Measurements from ENCODE around the gene MNAT1.
A peak's percentile ranks its signal among the peaks of the same experiment; 100 is the strongest.

Gene MNAT1

GRCh38 chr14:60964904-60965303 is 230.3 kb downstream of the MNAT1 start:
- DNase-seq (ENCODE audit: low read depth in 1 of 2, low spot score in 1 of 2) = no peak

- no peak for DNase-seq (ENCODE audit: low read depth in 1 of 2, low spot score in 1 of 2)
These were observed 230.8 kb downstream of the MNAT1 start for GRCh38 chr14:60965402-60965801.

DNA sequence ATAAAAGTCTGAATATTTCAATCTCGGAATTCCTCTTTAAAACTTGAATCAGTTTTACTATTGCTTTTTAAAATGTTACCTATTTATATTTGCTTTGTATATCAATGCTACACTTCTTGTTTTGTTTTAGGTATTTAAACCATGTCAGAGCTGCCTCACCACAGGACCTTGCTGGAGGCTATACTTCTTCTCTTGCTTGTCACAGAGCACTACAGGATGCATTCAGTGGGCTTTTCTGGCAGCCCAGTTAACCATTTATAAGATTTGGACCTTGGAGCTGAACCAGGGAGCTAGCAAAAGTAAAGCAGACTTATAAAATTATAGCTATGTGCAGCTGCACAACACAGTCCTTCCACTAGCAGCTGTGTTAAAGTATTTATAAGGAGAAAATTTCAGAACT is 233.5 kb downstream of the MNAT1 start:
- no peak for DNase-seq (ENCODE audit: low read depth in 1 of 2, low spot score in 1 of 2)

DNA sequence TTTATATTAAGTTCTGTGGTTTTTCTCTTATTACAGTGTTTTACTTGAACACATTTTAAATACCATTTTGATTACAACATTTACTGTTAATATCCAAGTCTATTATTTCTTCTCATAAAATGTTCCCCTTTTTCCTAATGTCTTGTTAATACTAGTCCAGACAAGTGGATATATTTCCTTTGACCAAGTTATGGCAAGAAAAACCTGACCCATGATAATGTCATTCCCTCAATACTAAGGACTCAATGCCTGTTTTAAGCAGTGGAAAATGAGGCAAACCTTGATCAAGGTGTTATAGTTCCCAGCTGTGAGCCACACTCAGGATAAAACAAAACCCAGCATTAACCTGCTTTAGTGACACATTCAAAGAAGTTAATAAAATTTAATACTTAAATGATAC is 234.1 kb downstream of the MNAT1 start:
- no peak for DNase-seq (ENCODE audit: low read depth in 1 of 2, low spot score in 1 of 2)

GRCh38 chr14:60970146-60970545 is 235.6 kb downstream of the MNAT1 start:
- DNase-seq (ENCODE audit: low read depth in 1 of 2, low spot score in 1 of 2) = no peak

DNA sequence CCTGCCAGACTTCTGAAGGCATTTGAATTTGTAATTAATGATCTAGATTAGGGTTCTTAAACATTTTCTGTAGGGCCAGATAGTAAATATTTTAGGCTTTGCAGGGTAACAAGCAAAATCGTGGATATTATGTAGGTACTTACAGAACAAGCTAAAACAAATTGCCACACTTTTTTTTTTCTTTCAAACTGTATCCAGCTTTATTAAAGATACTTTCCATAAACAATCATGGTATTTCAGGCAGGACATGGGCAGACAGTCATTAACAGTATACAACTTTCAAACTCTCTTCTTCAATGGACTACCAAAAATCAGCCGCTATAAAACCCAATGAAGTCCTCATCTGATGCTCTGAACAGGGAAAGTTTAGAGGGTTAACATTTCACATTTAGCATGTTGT is 236.7 kb downstream of the MNAT1 start:
- DNase-seq (ENCODE audit: low read depth in 1 of 2, low spot score in 1 of 2) = no peak

GRCh38 chr14:60972295-60972694 is 237.7 kb downstream of the MNAT1 start:
- no peak for DNase-seq (ENCODE audit: low read depth in 1 of 2, low spot score in 1 of 2)

- no peak for DNase-seq (ENCODE audit: low read depth in 1 of 2, low spot score in 1 of 2)
These were observed 238.5 kb downstream of the MNAT1 start for GRCh38 chr14:60973070-60973469.

GRCh38 chr14:60974090-60974651 is 239.6 kb downstream of the MNAT1 start:
- DNase-seq (ENCODE audit: low read depth in 1 of 2, low spot score in 1 of 2) = no peak

GRCh38 chr14:60975551-60975950 is 241.0 kb downstream of the MNAT1 start:
- DNase-seq (ENCODE audit: low read depth in 1 of 2, low spot score in 1 of 2) = no peak

DNA sequence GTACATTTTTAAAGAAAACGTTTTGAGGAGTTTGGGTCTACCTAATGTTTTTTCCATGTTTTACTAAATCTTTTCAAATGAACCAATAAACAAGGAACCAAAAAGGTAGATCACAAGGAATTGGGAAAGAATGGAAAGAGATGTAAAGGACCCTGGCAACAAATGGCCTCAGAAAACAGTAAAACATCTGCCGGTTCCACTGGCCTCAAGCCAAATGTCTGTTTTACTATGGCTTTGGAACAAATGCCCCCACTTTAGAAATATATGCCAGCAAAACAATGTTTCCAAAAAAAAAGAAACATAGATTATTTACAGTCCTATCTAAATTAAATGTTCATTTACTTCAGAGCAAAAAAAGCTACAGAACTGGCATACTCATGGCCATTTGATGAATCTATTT is 243.3 kb downstream of the MNAT1 start:
- DNase-seq (ENCODE audit: low read depth in 1 of 2, low spot score in 1 of 2) = no peak

- DNase-seq (ENCODE audit: low read depth in 1 of 2, low spot score in 1 of 2) = peak; percentile 77 to 81
These were observed 246.5 kb downstream of the MNAT1 start, which contains the start of the genes SLC38A6 and TRMT5 for GRCh38 chr14:60980811-60981632. SLC38A6 (plus strand) TSS chr14:60981245; CDS start chr14:60981278, 33 bp downstream. TRMT5 (minus strand) TSS chr14:60981079; CDS start chr14:60980973, 106 bp downstream.

DNA sequence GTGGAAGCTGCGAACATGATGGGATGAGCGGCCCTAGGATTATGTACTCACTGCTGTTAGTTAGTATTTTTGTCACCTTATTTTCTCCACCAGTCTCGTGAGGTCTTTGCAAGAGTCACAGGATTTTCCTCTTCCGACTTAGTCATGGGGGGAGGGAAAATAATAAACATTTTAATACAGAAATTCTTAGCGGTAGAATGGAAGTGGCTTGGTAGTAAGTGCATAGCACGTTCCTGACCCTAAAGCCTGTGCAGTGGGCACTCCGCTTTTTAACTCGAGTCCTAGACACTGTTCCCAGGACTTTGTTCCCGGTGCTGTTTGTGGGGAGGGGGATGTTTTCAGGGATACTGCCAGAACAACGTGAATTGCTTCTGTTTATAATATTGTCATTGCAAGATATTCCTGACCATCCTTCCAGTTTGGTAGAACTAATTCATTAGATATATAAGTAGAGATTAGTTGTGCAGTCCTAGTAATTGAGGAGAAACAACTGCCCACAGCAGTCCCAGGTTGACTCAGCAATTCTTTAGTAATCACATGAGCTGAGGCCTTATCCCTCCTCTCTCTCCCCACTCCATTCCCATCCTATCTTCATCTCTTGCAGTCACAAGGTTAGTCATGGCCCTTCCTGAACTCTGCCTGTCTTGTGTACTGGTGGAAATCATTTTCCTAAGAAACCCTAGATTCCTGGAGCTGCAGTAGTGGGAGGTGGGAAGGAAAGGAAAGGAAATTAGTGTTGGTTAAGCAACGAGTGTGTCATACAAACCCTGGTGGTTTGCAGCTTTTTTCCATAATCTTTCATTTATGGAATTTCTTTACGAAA is 247.3 kb downstream of the MNAT1 start:
- DNase-seq (ENCODE audit: low read depth in 1 of 2, low spot score in 1 of 2) = no peak

DNA sequence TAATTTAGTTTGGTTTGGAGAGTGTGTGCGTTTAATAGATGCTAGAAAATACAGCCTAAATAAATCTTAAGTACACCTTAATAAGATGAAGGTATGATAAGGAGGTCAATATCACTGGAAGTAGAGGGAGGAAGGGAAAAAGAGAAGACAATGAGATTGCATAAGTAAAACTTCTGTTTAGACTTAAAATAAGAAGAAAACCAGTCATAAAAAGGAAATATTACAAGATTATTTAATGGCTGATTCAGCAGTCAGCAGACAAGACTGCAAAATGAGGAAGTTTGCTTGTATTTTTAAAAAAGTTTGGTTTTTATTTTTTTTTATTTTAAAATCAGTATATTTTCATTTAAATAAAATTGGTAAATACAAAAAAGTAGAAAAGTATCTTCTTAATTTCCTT is 249.6 kb downstream of the MNAT1 start:
- no peak for DNase-seq (ENCODE audit: low read depth in 1 of 2, low spot score in 1 of 2)

DNA sequence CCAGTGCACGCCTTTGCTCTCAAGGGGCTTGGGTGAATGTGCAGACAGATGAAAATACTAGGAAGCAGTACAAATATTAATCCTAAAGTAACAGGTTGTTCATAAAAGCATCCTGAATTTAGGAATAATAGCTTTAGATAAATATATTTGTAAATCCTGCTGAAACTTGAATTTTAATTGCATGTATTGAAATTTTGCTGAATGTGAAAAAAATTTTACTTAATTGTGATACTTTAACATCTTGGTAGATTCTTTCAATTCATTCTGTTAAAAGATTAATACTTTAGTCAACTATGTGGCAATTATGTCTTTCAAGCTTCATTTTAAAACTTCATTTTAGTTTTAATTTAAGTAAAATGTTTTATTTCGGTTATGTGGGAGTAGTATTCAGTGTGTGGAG is 251.9 kb downstream of the MNAT1 start:
- DNase-seq (ENCODE audit: low read depth in 1 of 2, low spot score in 1 of 2) = no peak

GRCh38 chr14:60989599-60989998 is 255.0 kb downstream of the MNAT1 start:
- DNase-seq (ENCODE audit: low read depth in 1 of 2, low spot score in 1 of 2) = no peak

DNA sequence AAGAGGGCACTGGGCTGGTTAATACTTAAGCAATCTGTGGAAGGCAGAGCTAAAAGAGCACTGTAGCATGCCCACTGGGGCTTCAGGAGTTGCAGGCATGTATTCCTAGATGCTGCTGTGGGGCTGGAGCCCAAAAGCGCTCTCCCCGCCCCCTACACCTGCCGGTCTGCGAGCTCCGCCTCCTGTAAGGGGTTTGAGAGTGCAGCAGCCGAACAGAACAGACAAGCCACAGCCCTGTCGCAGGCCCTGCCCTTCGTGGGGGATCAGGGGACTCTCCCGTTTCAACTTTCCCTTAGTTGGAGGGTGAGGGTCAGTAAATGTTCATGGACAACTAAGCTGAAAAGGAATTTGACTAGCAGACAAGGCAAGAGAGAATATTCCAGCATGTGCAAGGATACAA is 264.1 kb downstream of the MNAT1 start:
- no peak for DNase-seq (ENCODE audit: low read depth in 1 of 2, low spot score in 1 of 2)

DNA sequence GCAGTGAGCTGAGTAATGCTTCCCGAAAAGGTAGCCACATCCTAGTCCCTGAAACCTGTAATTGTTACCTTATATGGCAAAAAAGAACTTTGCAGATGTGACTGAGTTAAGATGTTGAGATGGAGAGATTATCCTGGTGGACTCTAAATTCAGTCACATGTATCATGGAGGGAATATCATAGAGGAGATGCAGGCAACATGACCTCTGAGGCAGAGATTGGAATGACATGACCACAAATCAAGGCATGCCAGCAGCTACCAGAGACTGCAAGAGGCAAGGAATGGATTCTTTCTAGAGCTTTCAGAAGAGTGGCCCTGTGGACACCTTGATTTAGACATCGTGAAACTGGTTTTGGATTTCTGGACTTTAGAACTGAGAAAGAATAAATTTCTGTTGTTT is 265.0 kb downstream of the MNAT1 start:
- DNase-seq (ENCODE audit: low read depth in 1 of 2, low spot score in 1 of 2) = no peak

DNA sequence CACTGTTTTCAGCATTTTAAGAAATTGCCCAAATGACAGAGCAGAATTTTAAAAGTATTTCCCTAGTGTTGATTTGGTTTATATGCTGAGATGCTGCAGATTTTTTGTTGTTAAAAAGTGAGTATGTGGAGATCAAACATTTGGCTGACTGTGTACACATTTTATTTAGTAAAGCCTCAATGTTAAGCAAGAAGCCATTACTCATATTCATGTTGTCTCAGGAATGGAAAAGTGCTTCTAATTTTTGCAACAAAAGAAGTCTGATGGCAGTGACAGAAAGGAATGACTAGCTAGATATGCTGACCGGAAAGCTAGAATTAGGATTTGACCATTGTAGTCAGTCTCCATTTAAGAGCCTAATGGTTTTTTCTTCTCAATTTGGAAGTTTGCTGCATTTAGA is 269.0 kb downstream of the MNAT1 start:
- no peak for DNase-seq (ENCODE audit: low read depth in 1 of 2, low spot score in 1 of 2)

- no peak for DNase-seq (ENCODE audit: low read depth in 1 of 2, low spot score in 1 of 2)
These were observed 285.0 kb downstream of the MNAT1 start for GRCh38 chr14:61019537-61019936.

Measured in stimulated activated CD4-positive, alpha-beta T cell treated with anti-CD3 and anti-CD28 coated beads, Interleukin-15, amount 100 ng/mL, for 1 hour (primary cell).